DOHH2 (cell line): ENCODE measurements around the gene HAPSTR1.

ENCODE experiments used
- H3F3A ChIP-seq: fragments of 200-600 bp; sonication (generic), shearing (Covaris generic); 2 replicates; pipeline ENCODE4 v1.6.0; 2016; ENCODE audit warnings: antibody characterized with exemption, mild to moderate bottlenecking; ENCODE audit not compliant: control insufficient read depth, insufficient read depth
- H3K27ac ChIP-seq: fragments of 200-600 bp; sonication (generic); 2 replicates; pipeline ENCODE4 v1.5.1; 2014; ENCODE audit warnings: low read depth, mild to moderate bottlenecking, low read length, moderate library complexity
- H3K27me3 ChIP-seq: fragments of 200-600 bp; sonication (generic); 2 replicates; pipeline ENCODE4 v1.6.1; 2014; ENCODE audit warnings: mild to moderate bottlenecking, low read length, mixed read lengths; ENCODE audit not compliant: control insufficient read depth
- H3K36me3 ChIP-seq: fragments of 200-600 bp; sonication (generic); 2 replicates; pipeline ENCODE4 v1.6.1; 2014; ENCODE audit warnings: mild to moderate bottlenecking, low read length, moderate library complexity, mixed read lengths; ENCODE audit not compliant: control insufficient read depth
- H3K4me1 ChIP-seq: fragments of 200-600 bp; sonication (generic); 2 replicates; pipeline ENCODE4 v1.6.1; 2014; ENCODE audit warnings: mild to moderate bottlenecking, low read length, mixed read lengths; ENCODE audit not compliant: control insufficient read depth
- H3K4me2 ChIP-seq: fragments of 200-600 bp; sonication (generic); 2 replicates; pipeline ENCODE4 v1.6.0; 2014; ENCODE audit warnings: mild to moderate bottlenecking, low read length, moderate library complexity
- H3K4me3 ChIP-seq: fragments of 200-600 bp; sonication (generic); 2 replicates; pipeline ENCODE4 v1.5.1; 2014; ENCODE audit warnings: mild to moderate bottlenecking, low read length, mixed read lengths
- H3K79me2 ChIP-seq: fragments of 200-600 bp; sonication (generic); 2 replicates; pipeline ENCODE4 v1.6.1; 2014; ENCODE audit warnings: mild to moderate bottlenecking, low read length, mixed read lengths; ENCODE audit not compliant: control insufficient read depth
- H3K9me2 ChIP-seq: fragments of 200-600 bp; sonication (generic); replicated peaks from 2 replicates; pipeline ENCODE4 v1.6.1; 2014; ENCODE audit warnings: mild to moderate bottlenecking, low read length, mixed read lengths; ENCODE audit not compliant: control insufficient read depth
- H3K9me3 ChIP-seq: fragments of 200-600 bp; sonication (generic); 2 replicates; pipeline ENCODE4 v1.6.1; 2014; ENCODE audit warnings: antibody characterized with exemption, low read length, mixed read lengths; ENCODE audit not compliant: control insufficient read depth, insufficient read depth
- H4K20me1 ChIP-seq: fragments of 200-600 bp; sonication (generic); 2 replicates; pipeline ENCODE4 v1.6.0; 2014; ENCODE audit warnings: low read depth, mild to moderate bottlenecking, antibody characterized with exemption, low read length, moderate library complexity; ENCODE audit not compliant: control insufficient read depth, insufficient read depth
- EZH2phosphoT487 ChIP-seq: fragments of 200-600 bp; sonication (generic); IDR thresholded peaks from 2 replicates; pipeline ENCODE4 v1.6.1; 2017; ENCODE audit warnings: borderline replicate concordance, mild to moderate bottlenecking, antibody characterized with exemption, low read length, moderate library complexity, mixed read lengths
- TF ChIP-seq, protein P1 (sequence below): fragments of 200-600 bp; sonication (generic); IDR thresholded peaks from one replicate; pipeline ENCODE4 v1.5.1; 2014; ENCODE audit warnings: antibody characterized with exemption, mild to moderate bottlenecking, low read depth, low read length; ENCODE audit not compliant: poor library complexity, severe bottlenecking

HAPSTR1 gene

GRCh38 chr16:9098377-9099090 is 7.1 kb downstream of the HAPSTR1 start:
- Histone ChIP-seq H3K9me2 (no peaks in the 10 kb centered on the region), H4K20me1 (peaks cover 65% of the 10 kb centered on the region), H3K27me3 (no peaks in the 10 kb centered on the region), H3K27ac (no peak overlapping the region), H3F3A (0 out of 2 replicates have a peak, but pooled peaks cover 2% of the 10 kb centered on the region), H3K9me3 (no peaks in the 10 kb centered on the region), H3K36me3 (peaks cover 94% of the 10 kb centered on the region), H3K4me1 (peaks cover 84% of the 10 kb centered on the region), H3K4me3 (peak overlapping the region; percentile 21; the same call in 1 of the 2 replicates), H3K79me2 (peaks cover 100% of the 10 kb centered on the region), H3K4me2 (peak overlapping the region; percentile 56)
- TF ChIP-seq, protein P1, sequence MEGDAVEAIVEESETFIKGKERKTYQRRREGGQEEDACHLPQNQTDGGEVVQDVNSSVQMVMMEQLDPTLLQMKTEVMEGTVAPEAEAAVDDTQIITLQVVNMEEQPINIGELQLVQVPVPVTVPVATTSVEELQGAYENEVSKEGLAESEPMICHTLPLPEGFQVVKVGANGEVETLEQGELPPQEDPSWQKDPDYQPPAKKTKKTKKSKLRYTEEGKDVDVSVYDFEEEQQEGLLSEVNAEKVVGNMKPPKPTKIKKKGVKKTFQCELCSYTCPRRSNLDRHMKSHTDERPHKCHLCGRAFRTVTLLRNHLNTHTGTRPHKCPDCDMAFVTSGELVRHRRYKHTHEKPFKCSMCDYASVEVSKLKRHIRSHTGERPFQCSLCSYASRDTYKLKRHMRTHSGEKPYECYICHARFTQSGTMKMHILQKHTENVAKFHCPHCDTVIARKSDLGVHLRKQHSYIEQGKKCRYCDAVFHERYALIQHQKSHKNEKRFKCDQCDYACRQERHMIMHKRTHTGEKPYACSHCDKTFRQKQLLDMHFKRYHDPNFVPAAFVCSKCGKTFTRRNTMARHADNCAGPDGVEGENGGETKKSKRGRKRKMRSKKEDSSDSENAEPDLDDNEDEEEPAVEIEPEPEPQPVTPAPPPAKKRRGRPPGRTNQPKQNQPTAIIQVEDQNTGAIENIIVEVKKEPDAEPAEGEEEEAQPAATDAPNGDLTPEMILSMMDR: no peak
- TF ChIP-seq EZH2phosphoT487: no peak

DNA sequence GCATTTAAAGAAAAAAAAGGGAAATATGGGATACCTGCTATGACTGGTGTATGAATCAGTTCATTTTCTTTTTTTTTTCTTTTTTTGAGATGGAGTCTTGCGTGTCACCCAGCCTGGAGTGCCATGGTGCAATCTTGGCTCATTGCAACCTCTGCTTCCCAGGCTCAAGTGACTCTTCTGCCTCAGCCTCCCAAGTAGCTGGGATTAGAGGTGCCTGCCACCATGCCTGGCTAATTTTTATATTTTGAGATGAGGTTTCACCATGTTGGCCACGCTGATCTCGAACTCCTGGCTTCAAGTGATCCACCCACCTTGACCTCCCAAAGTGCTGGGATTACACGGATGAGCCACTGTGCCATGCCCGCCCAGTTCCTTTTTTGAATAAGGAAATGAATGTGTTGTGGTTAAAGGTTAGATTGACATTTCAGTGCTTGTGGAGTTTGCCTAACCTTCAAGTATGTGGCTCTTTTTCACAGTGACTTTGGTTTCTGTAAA is 7.7 kb downstream of the HAPSTR1 start:
- peak overlapping the region; percentile 56 for H3K4me2 ChIP-seq

DNA sequence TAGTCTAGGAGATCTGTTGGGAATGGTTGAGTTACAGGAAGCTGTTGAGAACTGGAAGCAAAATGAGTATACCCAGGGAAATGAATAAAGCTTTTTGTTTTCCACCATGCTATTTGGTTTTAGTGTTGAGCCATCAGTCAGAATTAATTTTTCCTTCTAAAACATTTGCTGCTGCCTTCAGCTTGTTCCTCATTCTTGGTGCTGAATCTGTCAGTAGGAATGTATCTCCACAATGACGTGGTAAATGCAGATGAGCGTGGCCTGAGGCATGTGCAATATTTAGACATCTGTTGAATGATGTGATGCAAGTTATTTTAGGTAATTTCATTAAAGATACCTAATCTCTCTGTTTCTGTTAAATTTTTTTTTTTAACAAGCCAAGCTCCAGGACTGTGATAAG is 10.9 kb downstream of the HAPSTR1 start:
- Histone ChIP-seq H3K4me1 (peaks cover 48% of the 10 kb centered on the region), H3K36me3 (peaks cover 99% of the 10 kb centered on the region)

More for the DNA sequence above, 7.7 kb downstream of the HAPSTR1 start:
- Histone ChIP-seq H3F3A (0 out of 2 replicates have a peak, but pooled peaks cover 2% of the 10 kb centered on the region), H4K20me1 (peaks cover 59% of the 10 kb centered on the region), H3K27me3 (no peaks in the 10 kb centered on the region), H3K9me2 (no peaks in the 10 kb centered on the region), H3K9me3 (no peaks in the 10 kb centered on the region), H3K4me1 (peaks cover 77% of the 10 kb centered on the region), H3K79me2 (peaks cover 100% of the 10 kb centered on the region), H3K4me3 (peak overlapping the region; percentile 21), H3K36me3 (peaks cover 94% of the 10 kb centered on the region), H3K27ac (peak overlapping the region; percentile 31)
- TF ChIP-seq, protein P1: no peak
- no peak for TF ChIP-seq EZH2phosphoT487

More for the DNA sequence above, 10.9 kb downstream of the HAPSTR1 start:
- Histone ChIP-seq H3K27ac (no peak overlapping the region), H3K79me2 (peaks cover 100% of the 10 kb centered on the region), H4K20me1 (peaks cover 62% of the 10 kb centered on the region), H3K27me3 (no peaks in the 10 kb centered on the region), H3K9me2 (no peaks in the 10 kb centered on the region), H3K9me3 (no peaks in the 10 kb centered on the region), H3K4me3 (no peak overlapping the region), H3K4me2 (no peak overlapping the region), H3F3A (0 out of 2 replicates have a peak, but pooled peaks cover 2% of the 10 kb centered on the region)
- no peak for TF ChIP-seq EZH2phosphoT487
- TF ChIP-seq, protein P1: no peak
